Trophoblast cell (in vitro differentiated cells and primary cell): Measurements from ENCODE around the gene ACSF2.

Experiments used
- DNase-seq, 2 donors: peaks; one replicate each; pipeline ENCODE4 v3.0.0-alpha.2; 2016
- H2AFZ ChIP-seq: 2 replicates; pipeline ENCODE4 v1.6.1; 2013; ENCODE audit warnings: low read length, moderate library complexity, mild to moderate bottlenecking; ENCODE audit not compliant: insufficient read depth, poor library complexity
- H2AK5ac ChIP-seq: 2 replicates; pipeline ENCODE4 v1.6.1; 2013; ENCODE audit warnings: mild to moderate bottlenecking, low read length
- H2BK120ac ChIP-seq: 2 replicates; pipeline ENCODE4 v1.6.1; 2013; ENCODE audit warnings: low read length, mild to moderate bottlenecking, moderate library complexity; ENCODE audit not compliant: insufficient read depth, poor library complexity
- H2BK12ac ChIP-seq: 2 replicates; pipeline ENCODE4 v1.6.1; 2013; ENCODE audit warnings: mild to moderate bottlenecking, low read length, moderate library complexity
- H2BK5ac ChIP-seq: 2 replicates; pipeline ENCODE4 v1.6.1; 2013; ENCODE audit warnings: low read length, low read depth, moderate library complexity, mild to moderate bottlenecking; ENCODE audit not compliant: poor library complexity
- H3K14ac ChIP-seq: 2 replicates; pipeline ENCODE4 v1.6.1; 2013; ENCODE audit warnings: mild to moderate bottlenecking, low read length
- H3K18ac ChIP-seq: 2 replicates; pipeline ENCODE4 v1.6.1; 2013; ENCODE audit warnings: mild to moderate bottlenecking, low read length
- H3K23ac ChIP-seq: 2 replicates; pipeline ENCODE4 v1.6.1; 2013; ENCODE audit warnings: low read length
- H3K27ac ChIP-seq: 2 replicates; pipeline ENCODE4 v1.5.1; 2013; ENCODE audit warnings: low read depth, mild to moderate bottlenecking, inconsistent platforms, low read length, moderate library complexity
- H3K27me3 ChIP-seq: 2 replicates; pipeline ENCODE4 v1.6.1; 2013; ENCODE audit warnings: inconsistent platforms, mild to moderate bottlenecking, low read length, moderate library complexity; ENCODE audit not compliant: insufficient read depth
- H3K36me3 ChIP-seq, 2 experiments: 1 replicate in 1 of 2; 2 replicates in 1 of 2; pipeline ENCODE4 v1.6.1; 2013; ENCODE audit warnings: low read length in 2 of 2, mild to moderate bottlenecking in 2 of 2, moderate library complexity in 1 of 2; ENCODE audit not compliant: insufficient read depth in 2 of 2, control insufficient read depth in 1 of 2
- H3K4ac ChIP-seq: 2 replicates; pipeline ENCODE4 v1.6.1; 2013; ENCODE audit warnings: low read depth, mild to moderate bottlenecking, low read length, moderate library complexity
- H3K4me1 ChIP-seq, 2 experiments: 1 replicate in 1 of 2; 2 replicates in 1 of 2; pipeline ENCODE4 v1.6.1; 2013; ENCODE audit warnings: low read length in 2 of 2, mild to moderate bottlenecking in 2 of 2, moderate library complexity in 1 of 2; ENCODE audit not compliant: insufficient read depth in 2 of 2, control insufficient read depth in 1 of 2
- H3K4me2 ChIP-seq: 2 replicates; pipeline ENCODE4 v1.6.1; 2013; ENCODE audit warnings: inconsistent platforms, mild to moderate bottlenecking, low read length, moderate library complexity
- H3K4me3 ChIP-seq: 2 replicates; pipeline ENCODE4 v1.5.1; 2013; ENCODE audit warnings: mild to moderate bottlenecking, low read depth, low read length, inconsistent platforms
- H3K79me1 ChIP-seq: one replicate; pipeline ENCODE4 v1.6.1; 2013; ENCODE audit warnings: low read length
- H3K79me2 ChIP-seq: 2 replicates; pipeline ENCODE4 v1.6.1; 2013; ENCODE audit warnings: low read length, mild to moderate bottlenecking; ENCODE audit not compliant: control insufficient read depth, insufficient read depth, poor library complexity
- H3K9ac ChIP-seq: 2 replicates; pipeline ENCODE4 v1.6.1; 2013; ENCODE audit warnings: mild to moderate bottlenecking, low read length
- H3K9me3 ChIP-seq: 2 replicates; pipeline ENCODE4 v1.6.1; 2013; ENCODE audit warnings: low read depth, mild to moderate bottlenecking, control low read depth, inconsistent platforms, low read length; ENCODE audit not compliant: insufficient read depth
- H4K12ac ChIP-seq: 2 replicates; pipeline ENCODE4 v1.6.1; 2013; ENCODE audit warnings: low read depth, mild to moderate bottlenecking, low read length, moderate library complexity
- H4K8ac ChIP-seq: 2 replicates; pipeline ENCODE4 v1.6.1; 2013; ENCODE audit warnings: low read depth, mild to moderate bottlenecking, low read length, moderate library complexity
- H4K91ac ChIP-seq: one replicate; pipeline ENCODE4 v1.6.1; 2013; ENCODE audit warnings: low read depth, mild to moderate bottlenecking, low read length, moderate library complexity
- WGBS: extraction: QIAGEN DNeasy Blood & Tissue Kit; methylation state at CpG from one replicate; pipeline ENCODE4 v1.1.7; 2013; ENCODE audit warnings: missing lambda C conversion rate; ENCODE audit not compliant: insufficient read length, insufficient coverage; ENCODE audit errors: extremely low coverage; 5-methylcytosine and 5-hydroxymethylcytosine counted together

Gene ACSF2

DNA sequence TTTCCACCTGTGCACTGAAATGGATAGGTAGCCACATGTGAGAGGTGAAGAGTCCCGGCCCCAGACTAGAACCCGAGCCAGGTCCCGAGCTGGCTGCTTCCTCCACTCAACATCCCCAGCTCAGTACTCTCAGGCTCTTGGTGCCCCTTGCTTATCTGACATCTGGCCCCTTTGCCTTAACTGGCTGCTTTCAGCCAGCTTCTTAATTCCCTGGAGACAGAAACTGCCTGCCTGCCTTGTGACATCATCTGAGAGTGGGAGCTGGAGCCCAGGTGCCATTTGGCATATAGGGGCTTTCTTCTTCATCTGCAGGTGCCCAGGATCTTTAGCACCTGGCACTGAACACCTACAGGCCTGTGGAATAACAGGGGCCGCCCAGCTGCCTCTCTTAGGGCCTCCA, 33.7 kb downstream of the ACSF2 start:
- no peak overlapping the region for H2AFZ ChIP-seq
- peaks cover 2% of the 10 kb centered on the region for H3K9me3 ChIP-seq
- H2BK120ac ChIP-seq = no peak overlapping the region
- no peak overlapping the region for H3K9ac ChIP-seq
- H2BK12ac ChIP-seq = no peak overlapping the region
- no peak overlapping the region for H3K18ac ChIP-seq
- H2BK5ac ChIP-seq = no peak overlapping the region
- no peak overlapping the region for H3K4me2 ChIP-seq
- no peak overlapping the region for H3K23ac ChIP-seq
- H4K12ac ChIP-seq = no peak overlapping the region
- no peaks in the 10 kb centered on the region for H3K79me1 ChIP-seq
- H4K8ac ChIP-seq = no peak overlapping the region
- H3K14ac ChIP-seq = no peak overlapping the region
- peaks cover 34 to 36% of the 10 kb centered on the region in 2 experiments for H3K36me3 ChIP-seq
- H3K27ac ChIP-seq = no peak overlapping the region
- no peaks in the 10 kb centered on the region for H3K27me3 ChIP-seq
- H3K4me3 ChIP-seq = no peak overlapping the region
- DNase-seq = no peak
- no peak overlapping the region for H3K4ac ChIP-seq
- WGBS = no CpG with 5 or more reads among the region's 4 CpGs
- no peak overlapping the region for H2AK5ac ChIP-seq
- H3K79me2 ChIP-seq = no peaks in the 10 kb centered on the region
- peaks cover 4 to 5% of the 10 kb centered on the region in 2 experiments for H3K4me1 ChIP-seq
- H4K91ac ChIP-seq = no peak overlapping the region

DNA sequence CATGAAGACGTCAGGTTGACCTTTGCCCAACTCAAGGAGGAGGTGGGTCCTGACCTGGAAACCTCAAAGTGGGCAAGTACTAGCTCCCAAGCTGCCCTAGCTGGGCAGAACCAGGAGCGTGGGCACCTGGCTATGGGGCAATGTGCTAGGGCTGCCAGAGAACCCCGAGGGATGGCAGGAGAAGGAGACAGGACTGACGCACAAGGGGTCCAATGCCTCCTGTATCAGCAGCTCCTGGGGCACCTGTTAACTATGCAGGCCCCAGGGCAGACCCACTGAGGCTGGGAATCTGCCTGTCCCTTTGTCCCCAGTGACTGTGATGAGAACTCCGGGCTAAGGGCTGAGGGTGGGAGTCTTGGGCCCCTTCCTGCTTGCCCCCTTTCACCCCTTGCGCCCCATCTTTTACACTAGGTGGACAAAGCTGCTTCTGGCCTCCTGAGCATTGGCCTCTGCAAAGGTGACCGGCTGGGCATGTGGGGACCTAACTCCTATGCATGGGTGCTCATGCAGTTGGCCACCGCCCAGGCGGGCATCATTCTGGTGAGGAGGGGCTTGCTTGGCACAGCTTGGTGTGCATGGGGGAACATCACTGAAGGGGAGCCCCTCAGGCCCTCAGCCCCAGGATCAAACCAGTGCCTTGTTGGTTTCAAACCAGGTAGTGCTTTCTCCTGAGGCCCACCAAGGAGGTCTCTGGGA, 35.0 kb downstream of the ACSF2 start:
- no peak overlapping the region for H2AFZ ChIP-seq
- H3K79me2 ChIP-seq = no peaks in the 10 kb centered on the region
- no peaks in the 10 kb centered on the region for H3K27me3 ChIP-seq
- H4K8ac ChIP-seq = no peak overlapping the region
- no peak overlapping the region for H2BK5ac ChIP-seq
- H3K4me1 ChIP-seq = peaks cover 4 to 5% of the 10 kb centered on the region in 2 experiments
- no CpG with 5 or more reads among the region's 9 CpGs for WGBS
- H3K4me3 ChIP-seq = no peak overlapping the region
- H4K12ac ChIP-seq = no peak overlapping the region
- H3K23ac ChIP-seq = no peak overlapping the region
- peaks cover 2% of the 10 kb centered on the region for H3K9me3 ChIP-seq
- H2AK5ac ChIP-seq = no peak overlapping the region
- H3K18ac ChIP-seq = no peak overlapping the region
- peaks cover 33% of the 10 kb centered on the region in 2 experiments for H3K36me3 ChIP-seq
- no peak overlapping the region for H3K14ac ChIP-seq
- no peak for DNase-seq
- H4K91ac ChIP-seq = no peak overlapping the region
- no peak overlapping the region for H2BK120ac ChIP-seq
- no peak overlapping the region for H3K4ac ChIP-seq
- H3K79me1 ChIP-seq = no peaks in the 10 kb centered on the region
- H3K9ac ChIP-seq = no peak overlapping the region
- no peak overlapping the region for H3K4me2 ChIP-seq
- no peak overlapping the region for H2BK12ac ChIP-seq
- H3K27ac ChIP-seq = no peak overlapping the region

DNA sequence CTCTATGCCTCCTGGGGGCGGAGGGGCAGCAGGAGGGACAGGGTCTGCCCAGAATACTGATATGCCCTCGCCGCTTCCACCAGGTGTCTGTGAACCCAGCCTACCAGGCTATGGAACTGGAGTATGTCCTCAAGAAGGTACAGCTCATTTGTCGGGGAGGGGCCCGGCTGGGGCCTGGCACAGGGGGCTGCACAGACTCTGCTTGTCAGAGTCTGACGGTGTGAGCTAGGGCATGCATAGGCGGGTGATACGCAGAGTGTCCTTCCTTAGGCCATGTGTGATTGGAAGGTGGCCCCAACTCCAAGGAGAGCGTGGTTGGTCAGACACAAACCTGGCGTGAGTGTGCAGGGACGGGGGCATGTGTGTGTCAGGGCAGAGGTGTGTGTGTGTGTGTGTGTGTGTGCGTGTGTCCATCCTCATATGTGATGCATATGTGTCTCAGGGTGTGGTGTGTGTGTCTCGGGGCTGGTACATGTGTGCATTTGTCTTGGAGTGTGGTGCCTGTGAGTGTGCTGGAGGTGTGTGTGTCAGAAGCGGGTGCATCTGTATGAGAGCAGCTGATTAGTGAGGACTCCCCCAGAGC, 35.6 kb downstream of the ACSF2 start:
- Histone ChIP-seq H3K14ac (no peak overlapping the region), H3K4me3 (no peak overlapping the region), H3K9me3 (peaks cover 2% of the 10 kb centered on the region), H2BK120ac (no peak overlapping the region), H3K23ac (no peak overlapping the region), H4K91ac (no peak overlapping the region), H3K4ac (no peak overlapping the region), H2AFZ (no peak overlapping the region), H3K79me2 (no peaks in the 10 kb centered on the region), H4K12ac (no peak overlapping the region), H3K79me1 (no peaks in the 10 kb centered on the region), H3K4me1 (peaks cover 4 to 5% of the 10 kb centered on the region in 2 experiments), H3K27me3 (no peaks in the 10 kb centered on the region), H3K4me2 (no peak overlapping the region), H3K9ac (no peak overlapping the region), H2AK5ac (no peak overlapping the region), H4K8ac (no peak overlapping the region), H3K27ac (no peak overlapping the region), H2BK12ac (no peak overlapping the region), H3K18ac (no peak overlapping the region), H2BK5ac (no peak overlapping the region), H3K36me3 (peaks cover 35% of the 10 kb centered on the region in 2 experiments)
- WGBS = no CpG with 5 or more reads among the region's 14 CpGs
- DNase-seq = no peak

DNA sequence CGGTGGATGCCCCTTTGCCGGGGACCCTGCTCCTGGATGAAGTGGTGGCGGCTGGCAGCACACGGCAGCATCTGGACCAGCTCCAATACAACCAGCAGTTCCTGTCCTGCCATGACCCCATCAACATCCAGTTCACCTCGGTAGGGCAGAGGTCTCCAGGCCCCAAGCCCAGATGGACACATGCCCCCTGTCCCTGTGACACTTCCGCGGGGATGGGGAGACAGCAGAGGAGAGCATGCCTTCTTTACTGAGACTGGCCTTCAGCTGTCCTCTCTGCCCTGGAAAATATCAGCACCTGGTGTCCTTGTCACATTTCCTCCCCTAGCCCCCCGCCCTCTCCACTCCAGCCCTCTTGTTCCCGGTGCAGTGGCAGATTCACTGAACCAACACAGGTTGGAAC, 36.4 kb downstream of the ACSF2 start:
- H4K91ac ChIP-seq = no peak overlapping the region
- no peaks in the 10 kb centered on the region for H3K79me1 ChIP-seq
- H4K12ac ChIP-seq = no peak overlapping the region
- H2BK5ac ChIP-seq = no peak overlapping the region
- no peak overlapping the region for H4K8ac ChIP-seq
- H3K9ac ChIP-seq = no peak overlapping the region
- H3K18ac ChIP-seq = no peak overlapping the region
- peaks cover 4% of the 10 kb centered on the region for H3K9me3 ChIP-seq
- H2BK120ac ChIP-seq = no peak overlapping the region
- no peak overlapping the region for H3K23ac ChIP-seq
- H3K4ac ChIP-seq = no peak overlapping the region
- peaks cover 37 to 40% of the 10 kb centered on the region in 2 experiments for H3K36me3 ChIP-seq
- DNase-seq = no peak
- peaks cover 4 to 5% of the 10 kb centered on the region in 2 experiments for H3K4me1 ChIP-seq
- WGBS = no CpG with 5 or more reads among the region's 9 CpGs
- no peak overlapping the region for H2AK5ac ChIP-seq
- H3K79me2 ChIP-seq = no peaks in the 10 kb centered on the region
- no peak overlapping the region for H3K14ac ChIP-seq
- no peaks in the 10 kb centered on the region for H3K27me3 ChIP-seq
- H2AFZ ChIP-seq = no peak overlapping the region
- H3K4me2 ChIP-seq = no peak overlapping the region
- H3K27ac ChIP-seq = no peak overlapping the region
- no peak overlapping the region for H3K4me3 ChIP-seq
- H2BK12ac ChIP-seq = no peak overlapping the region
